SHP77 treated with DMSO at 0.1 percent for 48 hours (cell line): ENCODE measurements around the gene PTPRS.

ENCODE experiments used
- DNase-seq: peaks from one replicate; lab custom pipeline; 2025; lab: John Stamatoyannopoulos, UW

The PTPRS gene

DNA sequence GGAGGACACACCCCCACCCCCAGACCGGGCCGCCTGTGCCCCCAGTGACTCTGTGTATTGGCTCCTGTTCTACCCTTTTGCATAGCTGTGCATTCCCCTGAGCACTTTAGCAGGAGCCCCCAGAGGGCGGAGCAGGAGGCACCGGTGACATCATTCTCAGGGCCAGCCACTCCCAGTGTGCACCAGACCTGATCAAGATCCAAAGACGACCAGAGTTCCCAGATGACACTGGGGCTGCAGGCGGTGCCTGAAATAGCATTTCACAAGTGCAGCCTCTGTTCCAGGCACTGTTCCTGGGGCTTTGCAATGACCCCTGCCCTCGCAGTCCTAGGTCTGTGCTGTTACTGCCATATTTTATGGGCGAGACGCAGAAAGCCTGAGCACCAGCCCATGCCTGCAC is 14.5 kb upstream of the PTPRS start:
- DNase-seq: no peak

DNA sequence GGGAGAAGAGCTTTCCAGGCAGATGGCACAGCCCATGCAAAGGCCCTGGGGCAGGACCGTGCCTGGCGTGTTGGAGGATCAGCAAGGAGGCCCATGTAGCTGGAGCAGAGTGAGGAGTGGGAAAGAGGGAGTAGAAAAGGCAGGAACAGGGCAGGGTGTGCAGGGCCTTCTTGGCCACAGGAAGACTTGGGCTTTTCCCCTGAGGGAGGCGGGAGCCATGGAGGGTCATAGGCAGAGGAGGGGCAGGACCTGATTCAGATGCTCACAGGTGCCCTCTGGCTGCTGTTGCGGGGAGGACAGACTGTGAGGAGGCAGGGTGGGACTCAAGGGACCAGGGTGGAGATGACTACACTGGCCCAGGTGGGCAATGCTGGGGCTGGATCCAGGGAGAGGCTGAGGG is 13.8 kb upstream of the PTPRS start:
- no peak for DNase-seq

DNA sequence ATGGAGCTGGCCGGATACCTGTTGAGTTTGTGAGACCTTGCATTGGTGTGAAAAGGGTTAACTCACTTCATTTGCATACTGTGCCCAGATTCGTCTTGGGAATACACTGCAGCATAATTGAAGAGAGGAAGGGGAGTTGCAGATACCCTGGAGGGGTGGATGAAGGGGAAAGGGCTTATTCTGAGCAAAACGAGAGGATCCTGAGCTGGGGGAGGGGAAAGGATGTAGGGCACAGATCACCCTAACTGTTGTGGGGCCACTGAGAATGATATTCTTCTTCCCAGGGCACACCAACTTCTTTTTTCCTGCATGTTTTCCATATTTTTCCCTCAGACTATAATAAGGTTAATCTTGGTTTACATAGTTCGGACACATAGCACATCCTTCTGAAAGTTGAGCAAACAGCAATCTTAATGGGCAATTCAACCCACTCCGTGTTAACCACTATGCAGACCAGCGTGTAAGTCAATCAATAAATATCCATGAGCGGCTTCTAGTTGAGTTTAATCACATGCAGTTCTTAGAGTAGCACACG is 11.7 kb upstream of the PTPRS start:
- DNase-seq: no peak

DNA sequence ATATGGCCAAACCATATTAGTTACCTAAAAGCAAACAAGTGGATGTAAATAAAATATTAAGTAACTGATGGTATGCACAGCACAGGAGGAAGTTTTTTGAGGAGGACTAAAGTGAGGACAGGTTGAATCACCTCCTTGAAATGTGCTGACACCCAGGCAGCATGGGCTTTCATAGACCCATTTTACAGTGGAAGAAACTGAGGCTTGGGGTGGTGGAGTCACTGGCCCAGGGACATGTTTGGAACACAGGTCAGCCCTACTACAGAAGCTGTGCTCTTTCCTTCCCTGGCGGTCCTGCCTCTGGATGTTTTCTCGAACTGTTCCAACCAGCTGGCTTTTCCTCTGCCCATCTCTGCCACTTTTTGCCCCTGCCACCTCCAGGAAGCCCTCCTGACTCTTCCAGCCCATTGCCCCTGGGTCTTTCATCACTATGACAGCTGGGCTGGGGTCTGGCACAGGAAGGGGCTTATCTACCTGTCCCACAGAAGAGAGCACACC is 11.2 kb upstream of the PTPRS start:
- DNase-seq: no peak

DNA sequence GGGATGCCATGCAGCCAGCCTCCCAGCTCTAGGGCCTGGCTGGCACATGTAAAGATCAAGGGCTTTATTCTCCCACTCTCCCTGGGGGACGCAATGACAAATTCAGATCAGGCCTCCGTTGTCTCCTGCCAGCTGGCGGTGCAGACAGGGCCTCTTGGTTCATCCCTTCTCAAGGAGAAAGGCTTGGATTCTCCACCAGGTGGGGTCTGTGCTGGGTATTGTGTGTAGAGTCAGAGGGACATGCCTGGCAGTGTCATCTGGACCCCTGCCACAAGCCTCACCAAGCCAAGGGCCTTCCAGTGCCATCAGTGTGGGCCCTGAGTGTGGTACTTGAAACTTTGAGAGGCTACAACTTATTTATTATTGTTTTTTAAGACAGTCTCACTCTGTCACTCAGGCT is 8.4 kb upstream of the PTPRS start:
- DNase-seq: no peak

DNA sequence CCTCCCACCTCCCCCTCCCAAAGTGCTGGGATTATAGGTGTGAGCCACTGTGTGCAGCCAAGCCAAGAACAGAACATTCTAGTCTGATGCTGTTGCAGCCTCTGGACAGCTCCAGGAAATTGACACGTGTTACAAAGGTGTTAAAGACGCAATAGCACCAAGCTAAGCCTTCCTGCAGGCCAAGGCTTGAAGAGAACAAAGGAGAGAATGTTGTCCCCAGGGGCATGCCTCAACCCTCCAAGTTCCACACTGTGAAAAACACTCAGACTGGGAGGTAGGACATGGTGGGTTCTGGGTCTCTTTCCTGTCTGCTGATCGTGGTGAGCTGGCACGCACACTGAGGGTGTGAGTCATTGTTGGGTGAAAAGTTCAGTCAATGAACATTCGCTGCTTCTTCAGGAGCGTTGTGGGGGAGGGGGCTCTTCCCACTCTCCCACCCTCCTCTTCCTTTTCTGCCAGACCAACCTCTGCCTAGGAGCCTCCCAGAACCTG is 5.3 kb upstream of the PTPRS start:
- no peak for DNase-seq

DNA sequence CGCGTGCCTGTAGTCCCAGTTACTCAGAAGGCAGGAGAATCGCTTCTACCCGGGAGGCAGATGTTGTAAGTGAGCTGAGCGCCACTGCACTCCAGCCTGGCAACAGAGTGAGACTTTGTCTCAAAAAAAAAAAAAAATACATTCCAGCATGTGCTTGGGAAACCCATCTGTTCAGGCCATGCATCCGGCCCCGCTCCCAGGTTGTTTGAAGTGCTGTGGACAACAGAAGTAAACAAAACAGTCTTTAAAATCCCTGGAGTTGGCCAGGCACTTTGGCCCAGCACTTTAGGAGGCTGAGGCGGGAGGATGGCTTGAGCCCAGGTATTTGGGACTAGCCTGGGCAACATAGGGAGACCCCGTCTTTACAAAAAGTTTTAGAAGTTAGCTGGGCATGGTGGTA is 3.2 kb upstream of the PTPRS start:
- DNase-seq: no peak

DNA sequence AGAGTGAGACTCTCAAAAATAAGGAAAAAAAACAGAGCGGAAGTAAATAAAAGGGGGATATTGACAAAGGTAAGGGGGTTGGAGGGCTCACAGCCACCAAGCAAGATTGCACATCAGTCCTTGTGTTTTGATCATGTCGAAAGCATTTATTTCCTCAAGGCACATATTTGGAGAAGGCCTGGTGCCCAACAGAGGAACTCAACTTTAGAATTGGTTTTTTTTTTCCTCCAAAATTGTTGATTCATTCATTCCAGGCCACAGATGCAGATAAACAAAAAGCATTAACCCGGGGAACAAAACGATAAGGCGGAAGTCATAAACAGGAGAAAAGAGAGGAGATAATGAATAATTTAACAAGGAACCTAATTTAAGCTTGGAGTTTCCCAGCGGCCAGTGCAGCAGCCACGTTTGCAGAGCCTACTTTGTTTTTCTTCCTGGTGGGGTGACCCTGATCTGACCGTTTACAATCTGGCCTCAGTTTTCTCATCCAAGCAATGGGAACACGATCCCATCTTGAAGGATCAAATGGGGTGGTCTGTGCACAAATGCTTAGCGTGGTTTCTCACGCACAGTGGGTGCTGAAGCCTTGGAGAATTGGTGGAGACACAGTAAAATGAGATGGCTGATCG is 2.1 kb upstream of the PTPRS start:
- DNase-seq: no peak

DNA sequence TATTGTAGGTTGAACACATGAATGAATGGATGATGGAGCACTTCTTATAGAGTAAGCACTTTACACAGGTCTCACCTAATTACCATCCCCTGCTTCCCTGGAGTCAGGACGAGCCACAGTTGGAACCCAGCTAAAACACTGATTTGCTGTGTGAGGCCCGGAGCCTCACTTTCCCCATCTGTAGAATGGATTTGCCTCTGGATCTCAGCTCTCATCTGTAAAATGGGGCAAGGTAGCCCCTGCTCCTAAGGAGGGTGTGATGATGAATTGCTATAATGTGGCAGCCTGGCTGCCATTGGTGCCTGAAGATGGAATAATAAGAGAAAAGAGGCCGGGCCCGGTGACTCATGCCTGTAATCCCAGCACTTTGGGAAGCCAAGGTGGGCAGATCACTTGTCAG is 1.4 kb upstream of the PTPRS start:
- DNase-seq: no peak

DNA sequence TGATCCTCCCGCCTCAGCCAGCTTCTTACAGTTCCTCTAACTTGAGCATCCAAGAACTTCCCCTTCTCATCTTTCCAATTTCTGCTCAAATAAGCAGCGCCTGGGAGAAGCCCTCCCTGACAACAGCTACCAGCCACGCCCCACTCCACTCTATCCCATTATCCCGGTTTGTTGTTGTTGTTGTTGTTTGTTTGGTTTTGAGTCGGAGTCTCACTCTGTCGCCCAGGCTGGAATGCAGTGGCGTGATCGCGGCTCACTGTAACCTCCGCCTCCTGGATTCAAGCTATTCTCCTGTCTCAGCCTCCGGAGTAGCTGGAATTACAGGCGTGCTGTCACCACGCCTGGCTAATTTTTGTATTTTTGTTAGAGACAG is 822 bp upstream of the PTPRS start:
- no peak for DNase-seq

DNA sequence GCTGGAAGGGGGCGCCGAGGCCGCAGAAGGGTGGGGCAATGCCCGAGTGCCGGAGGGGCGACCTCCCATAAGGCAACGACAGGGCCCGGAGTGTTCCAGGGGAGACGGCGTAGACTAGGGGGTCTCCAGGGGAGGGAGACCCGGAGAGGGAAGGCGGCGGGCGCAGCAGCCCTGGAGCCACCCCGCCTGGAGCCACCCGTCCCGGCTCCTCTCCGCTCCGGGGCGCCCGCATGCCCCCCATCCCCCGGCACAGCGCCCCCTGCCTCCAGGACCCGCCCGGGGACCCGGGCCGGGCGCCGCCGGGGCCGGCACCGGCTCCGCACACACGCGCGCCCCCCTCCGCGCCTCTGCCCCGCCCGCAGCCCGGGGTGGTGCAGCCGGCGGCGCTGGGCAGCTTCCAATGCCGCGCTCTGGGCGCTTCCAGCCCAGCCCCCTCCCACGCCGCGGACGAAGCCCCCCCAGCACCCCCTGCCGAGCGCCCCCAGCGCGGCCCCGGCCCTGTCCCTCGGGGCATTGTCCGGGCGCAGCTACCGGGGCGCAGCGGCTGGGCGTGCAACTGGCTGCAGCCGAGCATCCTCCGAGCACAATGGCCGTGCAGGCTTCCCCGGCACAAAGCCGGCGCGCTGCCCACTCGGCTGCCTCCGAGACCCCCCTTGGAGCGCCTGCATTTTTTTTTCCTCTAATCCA is 519 bp downstream of the PTPRS start:
- DNase-seq: no peak

DNA sequence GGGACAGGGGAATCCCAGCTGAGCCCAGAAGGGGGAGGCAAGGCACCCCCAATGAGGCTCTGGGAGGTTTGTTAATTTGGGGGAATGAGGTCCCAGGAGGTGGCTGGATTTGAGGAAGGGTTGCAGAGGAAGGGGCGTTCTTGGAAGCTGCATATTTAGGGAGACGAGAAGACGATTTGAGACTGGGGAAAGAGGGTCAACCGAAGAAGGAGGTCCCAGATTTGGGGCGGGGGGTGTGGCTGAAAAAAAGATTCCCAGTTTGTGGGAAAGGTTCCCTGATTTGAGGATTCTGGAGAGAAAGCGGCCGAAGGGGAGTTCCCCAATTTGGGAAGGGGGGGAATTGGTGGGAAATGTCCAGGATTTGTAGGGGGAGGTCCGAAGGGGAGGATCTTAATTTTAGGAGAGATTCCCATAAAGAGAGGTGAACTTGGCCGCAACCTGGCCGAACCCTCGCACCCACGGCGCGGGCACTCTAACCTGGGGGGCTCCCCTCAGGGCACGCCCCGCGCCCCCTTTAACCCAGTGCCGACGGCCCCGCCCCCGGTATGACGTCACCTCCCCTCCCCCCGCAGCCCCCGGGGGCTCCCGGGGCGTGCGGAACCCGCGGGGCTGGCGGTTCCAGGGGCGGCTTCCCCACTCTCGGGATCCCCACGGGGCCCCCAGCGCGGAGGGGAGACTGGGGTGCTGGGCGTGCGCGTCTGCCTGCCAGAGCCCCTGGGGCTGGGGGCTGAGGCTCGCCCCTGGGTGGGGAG is 1.2 kb downstream of the PTPRS start:
- no peak for DNase-seq

DNA sequence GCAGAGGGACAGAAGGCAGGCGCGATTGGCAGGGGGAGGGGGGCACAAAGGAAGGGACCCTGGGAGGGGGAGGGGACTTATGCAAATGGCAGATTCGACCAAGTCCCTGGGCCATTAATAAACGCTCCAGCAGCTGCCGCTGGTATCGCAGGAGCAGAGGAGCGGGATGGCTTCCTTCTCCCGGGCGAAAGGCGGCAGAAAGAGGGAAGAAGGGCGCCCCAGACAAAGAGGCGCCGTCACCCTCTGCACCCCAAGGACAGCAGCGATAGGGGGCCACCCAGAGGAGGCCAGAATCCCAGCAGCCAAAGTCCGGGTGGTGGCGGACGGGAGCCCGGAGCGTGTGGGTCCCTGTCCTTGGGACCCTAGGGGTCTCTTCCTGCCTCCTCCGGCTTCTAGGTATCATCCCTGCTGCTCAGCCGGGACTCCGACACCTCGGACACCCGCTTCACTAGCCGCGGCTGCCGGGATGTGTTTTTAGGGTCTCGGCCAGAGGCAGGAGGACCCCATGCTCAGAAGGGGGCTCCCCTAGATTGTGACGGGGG is 1.9 kb downstream of the PTPRS start:
- DNase-seq: no peak

DNA sequence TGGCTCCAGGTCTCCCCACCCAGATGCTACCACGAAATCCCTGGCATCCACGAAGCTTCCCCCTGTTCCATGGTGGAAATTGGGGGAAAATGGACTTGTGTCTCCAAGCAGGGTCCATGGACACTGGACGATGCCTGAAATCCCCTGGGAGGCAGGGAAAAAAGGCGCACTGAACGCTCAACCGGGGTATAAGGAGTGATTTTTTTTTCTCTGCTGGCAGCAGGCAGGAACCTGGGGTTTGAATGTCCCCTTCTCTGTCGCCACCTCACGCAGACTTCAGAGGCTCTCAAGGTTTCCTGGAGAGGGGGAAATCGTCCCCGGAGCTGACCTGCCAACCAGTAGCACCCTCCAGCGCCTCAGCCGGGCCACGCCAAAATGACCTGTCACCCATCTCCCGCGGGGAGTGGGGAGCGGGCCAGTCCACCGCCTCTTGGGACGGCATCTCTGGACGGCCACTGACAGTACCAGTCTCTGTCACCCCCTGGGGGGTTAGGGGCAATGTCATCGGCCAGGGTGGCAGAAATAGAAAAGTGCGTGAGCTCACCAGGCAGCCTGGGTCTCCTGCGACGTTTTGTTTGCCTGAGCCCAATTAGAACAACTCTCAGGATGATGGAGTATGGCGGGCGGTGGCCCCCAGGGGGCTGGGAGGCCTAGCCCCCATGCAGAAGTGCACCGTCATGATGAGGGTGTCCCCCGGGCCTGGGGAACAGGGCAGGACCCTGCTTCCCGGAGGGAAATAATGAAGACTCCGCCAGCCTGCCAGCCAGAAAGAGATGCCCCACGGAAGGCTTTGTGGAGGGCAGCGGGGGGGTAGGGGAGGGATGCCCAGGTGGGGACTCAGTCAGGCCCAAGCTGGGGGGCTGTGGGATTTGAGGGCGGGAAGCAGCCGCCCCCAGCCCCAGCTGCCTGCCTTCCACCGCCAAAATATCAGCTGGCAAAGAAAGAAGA is 2.6 kb downstream of the PTPRS start:
- DNase-seq: no peak

DNA sequence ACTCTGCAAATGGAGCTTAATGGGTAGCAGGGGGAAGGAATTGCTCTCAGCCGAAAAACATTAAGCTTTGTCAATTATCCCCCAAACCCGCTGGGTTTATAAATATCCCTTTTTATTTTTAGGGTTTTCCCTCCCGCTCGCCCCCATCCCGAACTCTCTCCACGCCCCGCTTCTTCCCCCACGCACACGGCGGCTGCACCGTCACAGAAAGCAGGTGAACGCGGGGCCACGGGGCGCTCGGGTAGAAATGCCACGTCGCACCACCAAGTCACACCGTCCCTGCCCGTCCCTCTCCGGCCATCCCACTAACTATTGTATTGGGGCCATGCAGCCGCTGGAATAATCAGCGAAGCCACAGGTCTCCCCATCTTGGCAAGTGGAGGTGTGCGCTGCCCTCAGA is 3.5 kb downstream of the PTPRS start:
- DNase-seq: no peak

DNA sequence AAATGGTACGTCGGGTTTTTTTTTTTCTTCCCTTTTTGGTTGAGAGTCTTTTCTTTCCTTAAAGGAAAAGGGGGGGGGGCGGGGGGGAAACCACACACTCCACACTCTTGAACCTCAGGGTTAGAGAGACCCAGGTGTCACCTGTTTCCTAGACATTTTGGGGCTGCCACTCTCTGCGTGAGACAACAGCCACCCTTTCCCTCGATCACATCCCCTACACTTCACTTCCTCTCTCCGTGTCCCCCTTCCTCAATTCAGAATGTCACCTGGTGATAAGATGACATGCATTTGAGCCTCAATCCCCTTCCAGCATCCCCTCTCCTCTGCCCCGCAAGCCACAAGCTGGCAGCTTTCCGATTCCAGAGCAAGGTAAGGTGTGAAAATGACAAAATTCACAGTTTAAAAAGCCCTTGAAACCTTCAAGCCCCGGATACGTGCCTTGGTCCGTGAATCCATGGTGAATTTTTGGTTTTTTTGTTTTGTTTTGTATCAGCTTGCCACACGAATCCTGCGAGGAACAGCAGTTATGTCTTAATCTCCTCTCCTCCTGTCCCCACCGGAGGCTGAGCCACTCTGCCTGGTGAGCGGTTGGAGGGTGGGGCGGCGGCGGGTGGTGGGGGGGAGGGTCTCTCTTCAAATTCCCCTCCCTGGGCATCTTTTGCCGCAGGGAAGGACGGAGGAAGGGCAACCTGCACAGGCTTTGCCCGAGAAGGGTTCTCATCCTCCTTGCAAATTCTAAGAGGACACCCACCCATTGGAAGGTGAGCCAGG is 4.2 kb downstream of the PTPRS start:
- no peak for DNase-seq

DNA sequence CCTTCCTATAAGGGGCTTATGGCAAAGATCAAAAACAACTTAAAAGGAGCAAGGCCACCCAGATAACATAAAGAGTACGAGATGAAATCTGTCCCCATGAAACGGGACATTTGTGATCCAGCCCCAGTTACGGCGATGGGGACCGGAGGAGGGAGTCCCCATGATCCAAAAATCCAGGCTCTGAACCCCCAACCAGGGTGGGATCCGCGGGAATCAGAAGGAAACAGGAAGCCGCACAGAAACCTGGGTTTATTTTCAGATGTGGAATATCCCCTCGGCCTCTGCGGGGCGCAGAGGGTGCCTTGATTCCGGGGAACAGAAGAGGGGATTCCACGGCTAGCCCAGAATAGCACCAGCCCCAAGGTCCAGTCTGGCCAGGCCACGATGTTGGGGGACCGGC is 5.0 kb downstream of the PTPRS start:
- DNase-seq: no peak

DNA sequence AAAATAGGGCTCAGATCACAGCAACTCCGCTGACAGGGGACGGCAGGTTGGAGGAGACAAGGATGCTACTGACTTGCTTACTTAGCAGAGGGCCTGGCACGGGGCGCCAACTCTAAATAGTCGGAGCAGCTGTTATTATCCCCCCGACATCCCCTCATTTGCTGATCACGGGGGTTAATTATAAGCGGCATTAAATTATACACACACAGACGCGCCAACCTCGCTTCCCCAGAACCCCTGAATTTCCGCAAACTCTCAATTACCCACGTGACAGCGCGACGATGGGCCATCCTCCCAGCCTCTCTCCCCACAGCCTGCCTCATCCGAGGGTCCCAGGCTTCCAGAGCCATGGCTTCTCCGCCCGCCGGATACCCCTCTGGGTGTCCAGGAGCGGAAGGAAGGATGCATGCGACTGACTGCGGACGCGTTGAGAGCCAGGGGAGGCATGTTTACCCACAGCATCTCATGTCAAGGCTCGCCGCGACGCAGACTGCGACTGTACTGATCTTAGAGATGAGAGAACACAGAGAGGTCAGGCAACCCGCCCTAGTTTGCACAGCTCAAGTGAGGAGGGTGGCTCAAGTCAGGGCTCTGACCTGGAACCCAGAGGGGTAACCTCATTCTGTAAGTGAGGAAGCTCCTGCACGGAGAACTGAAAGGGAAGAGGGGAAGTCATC is 5.7 kb downstream of the PTPRS start:
- no peak for DNase-seq

DNA sequence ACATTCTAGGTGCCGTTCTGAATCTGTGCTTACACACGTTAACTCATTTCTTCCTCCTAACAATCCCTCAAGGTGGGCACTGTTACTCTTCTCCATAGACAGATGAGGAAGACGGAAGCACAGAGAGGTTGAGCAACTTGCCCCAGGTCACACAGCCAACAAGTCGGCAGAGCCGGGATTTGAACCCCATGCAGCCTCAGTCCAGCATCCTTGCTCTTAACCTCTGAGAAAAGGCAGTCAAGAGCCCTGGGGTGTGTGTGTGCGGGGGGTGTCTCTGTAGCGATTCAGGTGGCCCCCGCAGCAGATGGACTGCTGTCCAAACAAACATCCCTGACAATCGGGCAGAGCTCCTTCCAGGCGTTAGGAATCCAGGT is 6.3 kb downstream of the PTPRS start:
- no peak for DNase-seq
